ENCODE data around the gene CHKB. TPM values are rescaled to one million over a fixed set of nuclear protein-coding genes. Genes with fewer than 3 reads are reported as not detected.
A peak's percentile ranks its signal among the peaks of the same experiment; 100 is the strongest.

CHKB gene
- total and polyA plus RNA-seq, 4 donors: 59.4 to 142 (median 74.9) TPM

DNA sequence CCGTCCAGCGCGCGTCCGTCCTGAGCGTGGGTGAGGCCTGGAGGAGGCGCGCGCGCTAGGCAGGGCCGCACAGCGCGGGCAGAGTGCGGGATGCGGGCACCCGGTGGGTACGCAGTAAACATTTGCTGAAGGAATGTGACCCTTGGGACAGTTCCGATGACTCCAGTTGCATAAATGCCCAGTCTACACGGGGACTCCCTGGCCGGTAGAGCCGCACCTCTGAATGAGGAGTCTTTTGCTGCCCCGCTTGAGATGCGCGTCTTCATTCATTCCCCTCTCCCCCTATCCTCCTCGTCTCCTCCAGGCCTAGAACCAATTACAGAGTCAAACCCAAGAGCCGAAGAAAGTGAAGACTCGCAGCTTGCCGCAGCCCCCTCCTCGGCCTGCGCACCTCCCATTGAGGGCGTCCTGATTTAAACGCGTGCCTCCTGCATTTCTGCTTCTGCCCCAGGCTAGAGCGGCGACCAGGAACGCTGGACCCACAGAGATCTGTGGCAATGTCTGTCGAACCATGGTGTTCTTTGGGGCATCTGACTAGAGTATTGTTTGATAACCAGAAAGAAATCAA is 729 bp upstream of the CHKB start:
- no peaks in the 10 kb centered on the region for H3K9me3 ChIP-seq (ENCODE audit: control insufficient read depth in 4 of 4, insufficient read depth in 3 of 4, low read length in 3 of 4)
- H3K36me3 ChIP-seq (ENCODE audit: control insufficient read depth in 4 of 4, insufficient read depth in 4 of 4, low read length in 4 of 4): peaks cover 0 to 7% (median 0%) of the 10 kb centered on the region in 4 donors
- ATAC-seq (ENCODE audit: insufficient read depth, low FRiP score): peak; percentile 12
- peaks cover 0 to 3% (median 0%) of the 10 kb centered on the region in 3 donors for H3K27me3 ChIP-seq (ENCODE audit: control insufficient read depth in 3 of 3, insufficient read depth in 3 of 3, low read length in 2 of 3)
- peak overlapping the region; percentile 77 to 81 for H3K27ac ChIP-seq (ENCODE audit: low read depth in 1 of 2, low read length in 1 of 2)
- no peak for TF ChIP-seq CTCF (IDR thresholded peaks at IDR 0.05; ENCODE audit: control extremely low read depth, extremely low read depth)
- WGBS, 2 donors: 8 to 12% methylated on average over 37 of the region's 37 CpGs
- no peak for DNase-seq
- H3K4me1 ChIP-seq (ENCODE audit: control insufficient read depth in 5 of 5, insufficient read depth in 5 of 5, low read length in 5 of 5): peaks cover 2 to 20% (median 5%) of the 10 kb centered on the region in 5 donors
- peak overlapping the region in 1 of 2 donors; percentile 55 for H3K9ac ChIP-seq (ENCODE audit: insufficient read depth in 1 of 2, low read length in 2 of 2)
- peak overlapping the region; percentile 57 for H3K4me3 ChIP-seq

- Histone ChIP-seq H3K9me3 (ENCODE audit: control insufficient read depth in 4 of 4, insufficient read depth in 3 of 4, low read length in 3 of 4) (no peaks in the 10 kb centered on the region), H3K4me3 (peak overlapping the region; percentile 65), H3K4me1 (ENCODE audit: control insufficient read depth in 5 of 5, insufficient read depth in 5 of 5, low read length in 5 of 5) (peaks cover 2 to 23% (median 5%) of the 10 kb centered on the region in 5 donors), H3K36me3 (ENCODE audit: control insufficient read depth in 4 of 4, insufficient read depth in 4 of 4, low read length in 4 of 4) (peaks cover 0 to 7% (median 0%) of the 10 kb centered on the region in 4 donors), H3K27ac (ENCODE audit: low read depth in 1 of 2, low read length in 1 of 2) (peak overlapping the region; percentile 98 to 99), H3K9ac (ENCODE audit: insufficient read depth in 1 of 2, low read length in 2 of 2) (peak overlapping the region in 1 of 2 donors; percentile 68), H3K27me3 (ENCODE audit: control insufficient read depth in 3 of 3, insufficient read depth in 3 of 3, low read length in 2 of 3) (peaks cover 0 to 9% (median 2%) of the 10 kb centered on the region in 3 donors)
- peak in 2 of 3 donors; percentile 12 to 27 for DNase-seq
- no peak for TF ChIP-seq CTCF (IDR thresholded peaks at IDR 0.05; ENCODE audit: control extremely low read depth, extremely low read depth)
- ATAC-seq (ENCODE audit: insufficient read depth, low FRiP score): no peak
- WGBS, 2 donors: 6 to 8% methylated on average over 31 to 39 of the region's 39 CpGs
These were observed 628 bp downstream of the CHKB start for GRCh38 chr22:50581950-50582492.

GRCh38 chr22:50581031-50581949 is 1.4 kb downstream of the CHKB start:
- no peak for TF ChIP-seq CTCF (IDR thresholded peaks at IDR 0.05; ENCODE audit: control extremely low read depth, extremely low read depth)
- peak overlapping the region in 1 of 2 donors; percentile 99 for H3K27ac ChIP-seq (ENCODE audit: low read depth in 1 of 2, low read length in 1 of 2)
- no peak for DNase-seq
- H3K4me1 ChIP-seq (ENCODE audit: control insufficient read depth in 5 of 5, insufficient read depth in 5 of 5, low read length in 5 of 5): peaks cover 2 to 23% (median 5%) of the 10 kb centered on the region in 5 donors
- peaks cover 0 to 11% (median 2%) of the 10 kb centered on the region in 3 donors for H3K27me3 ChIP-seq (ENCODE audit: control insufficient read depth in 3 of 3, insufficient read depth in 3 of 3, low read length in 2 of 3)
- H3K9ac ChIP-seq (ENCODE audit: insufficient read depth in 1 of 2, low read length in 2 of 2): peak overlapping the region in 1 of 2 donors; percentile 68
- WGBS, 2 donors: 91% methylated on average over 22 of the region's 22 CpGs
- H3K9me3 ChIP-seq (ENCODE audit: control insufficient read depth in 4 of 4, insufficient read depth in 3 of 4, low read length in 3 of 4): no peaks in the 10 kb centered on the region
- peak overlapping the region; percentile 65 for H3K4me3 ChIP-seq
- no peak for ATAC-seq (ENCODE audit: insufficient read depth, low FRiP score)
- H3K36me3 ChIP-seq (ENCODE audit: control insufficient read depth in 4 of 4, insufficient read depth in 4 of 4, low read length in 4 of 4): peaks cover 0 to 7% (median 0%) of the 10 kb centered on the region in 4 donors

Measured in lung (tissue), 12 donors.